ENCODE data around the gene RERE. TPM values are rescaled to one million over a fixed set of nuclear protein-coding genes. Genes with fewer than 3 reads are reported as not detected.
"Not testable (repeated sequence)": the region's sequence is repeated elsewhere in the genome, so short reads cannot be mapped to it uniquely, and the experiment has no call there.

Gene RERE
- total RNA-seq, 4 donors from 2014 or later = 118 to 244 (median 131) TPM

DNA sequence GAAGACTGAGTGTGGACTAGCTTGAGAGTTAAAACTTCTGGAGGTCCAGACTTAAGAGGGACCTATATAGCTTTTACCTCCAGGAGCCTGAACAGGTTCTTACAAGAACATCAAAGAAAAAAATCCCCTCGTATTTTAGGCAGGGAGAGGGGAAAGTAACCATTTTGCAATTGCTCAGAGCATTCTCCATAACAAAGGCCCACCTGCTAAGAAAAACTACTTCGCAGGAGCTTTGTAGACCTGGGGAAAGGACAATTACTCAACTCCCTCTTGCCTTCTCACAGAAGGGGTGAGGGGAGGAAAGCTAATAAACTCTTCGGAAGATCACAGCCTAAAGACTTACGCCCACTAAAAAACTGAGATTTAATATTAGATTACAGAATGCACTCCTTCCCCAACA is 86.3 kb downstream of the RERE start:
- Histone ChIP-seq H3K4me1 (peaks cover 18 to 22% of the 10 kb centered on the region in 2 donors), H3K36me3 (no peaks in the 10 kb centered on the region), H3K27ac (no peak overlapping the region), H3K4me3 (replicated peaks in 1 of 3) (no peak overlapping the region), H3K9me3 (no peaks in the 10 kb centered on the region), H3K27me3 (no peaks in the 10 kb centered on the region)
- intact Hi-C loops (cut with DNase I) = no loop called here
- TF ChIP-seq POLR2A (IDR thresholded peaks at IDR 0.05) = no peak
- TF ChIP-seq, protein P1, sequence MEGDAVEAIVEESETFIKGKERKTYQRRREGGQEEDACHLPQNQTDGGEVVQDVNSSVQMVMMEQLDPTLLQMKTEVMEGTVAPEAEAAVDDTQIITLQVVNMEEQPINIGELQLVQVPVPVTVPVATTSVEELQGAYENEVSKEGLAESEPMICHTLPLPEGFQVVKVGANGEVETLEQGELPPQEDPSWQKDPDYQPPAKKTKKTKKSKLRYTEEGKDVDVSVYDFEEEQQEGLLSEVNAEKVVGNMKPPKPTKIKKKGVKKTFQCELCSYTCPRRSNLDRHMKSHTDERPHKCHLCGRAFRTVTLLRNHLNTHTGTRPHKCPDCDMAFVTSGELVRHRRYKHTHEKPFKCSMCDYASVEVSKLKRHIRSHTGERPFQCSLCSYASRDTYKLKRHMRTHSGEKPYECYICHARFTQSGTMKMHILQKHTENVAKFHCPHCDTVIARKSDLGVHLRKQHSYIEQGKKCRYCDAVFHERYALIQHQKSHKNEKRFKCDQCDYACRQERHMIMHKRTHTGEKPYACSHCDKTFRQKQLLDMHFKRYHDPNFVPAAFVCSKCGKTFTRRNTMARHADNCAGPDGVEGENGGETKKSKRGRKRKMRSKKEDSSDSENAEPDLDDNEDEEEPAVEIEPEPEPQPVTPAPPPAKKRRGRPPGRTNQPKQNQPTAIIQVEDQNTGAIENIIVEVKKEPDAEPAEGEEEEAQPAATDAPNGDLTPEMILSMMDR (IDR thresholded peaks at IDR 0.05) = no peak
- 87 to 95% methylated on average over 4 of the region's 4 CpGs for WGBS, 2 donors
- no peak for DNase-seq

DNA sequence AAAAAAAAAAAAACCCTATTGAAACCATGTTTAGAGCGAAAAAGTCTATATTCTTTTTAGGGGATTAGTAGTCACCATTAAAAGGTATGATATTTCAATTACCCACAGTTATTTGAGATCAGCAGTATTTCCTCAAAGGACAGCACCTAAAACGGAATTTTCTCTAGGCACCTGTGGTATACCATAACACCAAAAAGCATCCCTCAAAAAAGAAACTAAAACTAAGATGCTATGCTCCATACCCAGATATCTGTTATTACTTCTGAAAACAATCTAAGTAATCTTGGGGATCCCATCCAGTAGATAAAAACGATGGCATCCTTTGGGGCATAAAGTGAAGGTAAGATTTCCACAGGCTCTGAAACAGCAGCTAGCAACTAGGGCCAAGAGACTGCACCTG is 89.0 kb downstream of the RERE start:
- no peaks in the 10 kb centered on the region for H3K9me3 ChIP-seq
- intact Hi-C loops (cut with DNase I) = loop anchor here (5.0 kb wide), 1 partner anchor 166 kb away; no protein-coding TSS in a partner anchor
- H3K27me3 ChIP-seq = no peaks in the 10 kb centered on the region
- DNase-seq = no peak
- 82 to 89% methylated on average over 3 of the region's 3 CpGs for WGBS, 2 donors
- peaks cover 11 to 25% of the 10 kb centered on the region in 2 donors for H3K4me1 ChIP-seq
- no peak overlapping the region for H3K4me3 ChIP-seq (replicated peaks in 1 of 3)
- no peaks in the 10 kb centered on the region for H3K36me3 ChIP-seq
- no peak for TF ChIP-seq POLR2A (IDR thresholded peaks at IDR 0.05)
- TF ChIP-seq, protein P1 (IDR thresholded peaks at IDR 0.05) = no peak
- no peak overlapping the region for H3K27ac ChIP-seq

DNA sequence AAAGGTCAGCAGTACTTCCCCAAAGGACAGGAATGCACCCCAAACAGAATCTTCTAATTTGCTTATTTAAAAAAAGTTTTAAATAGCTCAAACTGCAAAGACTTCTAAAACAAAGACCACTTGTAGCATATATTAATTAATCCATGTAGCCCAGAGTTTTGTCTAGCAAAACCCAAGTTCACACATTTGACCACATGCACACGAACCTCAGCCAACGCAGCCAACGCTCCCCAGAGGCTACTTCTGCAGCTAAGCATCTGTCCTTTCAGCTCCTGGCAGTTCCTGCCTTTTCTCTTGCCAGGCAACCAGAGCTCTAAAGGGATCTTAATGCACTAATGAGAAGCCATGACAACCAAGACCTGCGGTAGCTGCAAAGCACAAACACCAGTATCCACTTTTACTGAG is 89.6 kb downstream of the RERE start:
- DNase-seq = peak in 1 of 2 donors; percentile 35
- H3K27ac ChIP-seq = no peak overlapping the region
- intact Hi-C loops (cut with DNase I) = loop anchor here (5.0 kb wide), 1 partner anchor 166 kb away; no protein-coding TSS in a partner anchor
- peaks cover 9 to 25% of the 10 kb centered on the region in 2 donors for H3K4me1 ChIP-seq
- H3K36me3 ChIP-seq = no peaks in the 10 kb centered on the region
- 24 to 27% methylated on average over 4 of the region's 4 CpGs for WGBS, 2 donors
- no peak overlapping the region for H3K4me3 ChIP-seq (replicated peaks in 1 of 3)
- H3K9me3 ChIP-seq = no peaks in the 10 kb centered on the region
- no peak for TF ChIP-seq POLR2A (IDR thresholded peaks at IDR 0.05)
- TF ChIP-seq, protein P1 (IDR thresholded peaks at IDR 0.05) = no peak
- no peaks in the 10 kb centered on the region for H3K27me3 ChIP-seq

DNA sequence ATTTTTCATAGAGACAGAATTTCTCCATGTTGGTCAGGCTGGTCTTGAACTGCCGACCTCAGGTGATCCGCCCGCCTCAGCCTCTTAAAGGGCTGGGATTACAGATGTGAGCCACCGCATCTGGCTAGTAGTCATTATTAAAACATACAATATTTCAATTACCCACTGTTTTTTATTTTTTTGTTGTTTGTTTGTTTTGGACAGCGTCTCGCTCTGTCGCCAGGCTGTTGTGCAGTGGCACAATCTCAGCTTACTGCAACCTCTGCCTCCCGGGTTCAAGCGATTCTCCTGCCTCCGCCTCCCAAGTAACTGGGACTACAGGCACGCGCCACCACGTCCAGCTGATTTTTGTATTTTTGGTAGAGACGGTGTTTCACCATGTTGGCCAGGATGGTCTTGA is 90.1 kb downstream of the RERE start:
- H3K9me3 ChIP-seq; H3K27ac ChIP-seq; H3K27me3 ChIP-seq; H3K36me3 ChIP-seq; H3K4me3 ChIP-seq (replicated peaks in 1 of 3); DNase-seq: not testable (repeated sequence)
- 95 to 97% methylated on average over 14 of the region's 14 CpGs for WGBS, 2 donors
- intact Hi-C loops (cut with DNase I) = loop anchor here (5.0 kb wide), 1 partner anchor 165 kb away; no protein-coding TSS in a partner anchor
- peaks cover 14 to 25% of the 10 kb centered on the region in 2 donors for H3K4me1 ChIP-seq

DNA sequence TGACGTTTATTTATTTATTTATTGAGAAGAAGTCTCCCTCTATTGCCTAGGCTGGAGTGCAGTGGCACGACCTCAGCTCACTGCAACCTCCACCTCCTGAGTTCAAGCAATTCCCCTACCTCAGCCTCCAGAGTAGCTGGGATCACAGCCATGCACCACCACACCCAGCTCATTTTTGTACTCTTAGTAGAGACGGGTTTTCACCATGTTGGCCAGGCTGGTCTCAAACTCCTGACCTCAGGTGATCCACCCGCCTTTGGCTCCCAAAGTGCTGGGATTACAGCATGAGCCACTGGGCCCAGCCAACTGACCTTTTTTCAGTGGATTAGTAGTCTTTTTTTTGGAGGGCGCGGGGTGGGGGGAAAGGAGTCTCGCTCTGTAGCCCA is 90.6 kb downstream of the RERE start:
- H3K9me3 ChIP-seq; H3K36me3 ChIP-seq; DNase-seq; H3K4me3 ChIP-seq (replicated peaks in 1 of 3); H3K27me3 ChIP-seq; H3K27ac ChIP-seq: not testable (repeated sequence)
- intact Hi-C loops (cut with DNase I) = loop anchor here (5.0 kb wide), 1 partner anchor 164 kb away; no protein-coding TSS in a partner anchor
- H3K4me1 ChIP-seq = peaks cover 14 to 25% of the 10 kb centered on the region in 2 donors
- WGBS, 2 donors = 65 to 68% methylated on average over 7 of the region's 7 CpGs
- TF ChIP-seq, protein P1 (IDR thresholded peaks at IDR 0.05) = peak in 1 of 6 experiments; percentile 15

Measured in thyroid gland (tissue), 4 donors.